DND-41 (cell line): Measurements from ENCODE around the gene CABS1.

Experiments
- ATAC-seq: fragments of 200-7000 bp; cut with Tn5 transposase; 3 replicates; pipeline ENCODE4 v1.9.1; 2021; ENCODE audit warnings: low read depth; ENCODE audit not compliant: insufficient read depth
- DNase-seq: peaks from one replicate; pipeline ENCODE4 v3.0.0-alpha.2; 2020
- H2AFZ ChIP-seq: 2 replicates; pipeline ENCODE4 v1.6.0; 2012; ENCODE audit warnings: low read depth, low read length
- H3K27ac ChIP-seq: 2 replicates; pipeline ENCODE4 v1.5.1; 2012; ENCODE audit warnings: low read length, inconsistent platforms
- H3K27me3 ChIP-seq: fragments of 200-600 bp; sonication (generic); 2 replicates; pipeline ENCODE4 v1.6.0; 2012; ENCODE audit warnings: low read length, mild to moderate bottlenecking, inconsistent platforms; ENCODE audit not compliant: insufficient read depth, poor library complexity
- H3K36me3 ChIP-seq: 2 replicates; pipeline ENCODE4 v1.5.1; 2012; ENCODE audit warnings: low read length, inconsistent platforms; ENCODE audit not compliant: insufficient read depth
- H3K4me1 ChIP-seq: 2 replicates; pipeline ENCODE4 v1.5.1; 2012; ENCODE audit warnings: mild to moderate bottlenecking, low read length; ENCODE audit not compliant: insufficient read depth
- H3K4me2 ChIP-seq: 2 replicates; pipeline ENCODE4 v1.6.0; 2012; ENCODE audit warnings: mild to moderate bottlenecking, moderate library complexity, low read length, inconsistent platforms; ENCODE audit not compliant: insufficient read depth
- H3K4me3 ChIP-seq, 2 experiments: fragments of 200-600 bp in 1 of 2; shearing (Covaris generic) in 1 of 2; 2 replicates each; pipeline ENCODE4 v1.5.1; 2012 to 2016; ENCODE audit warnings: inconsistent platforms in 2 of 2, low read length in 2 of 2, mild to moderate bottlenecking in 2 of 2, low read depth in 1 of 2, moderate library complexity in 1 of 2
- H3K79me2 ChIP-seq: 2 replicates; pipeline ENCODE4 v1.6.0; 2012; ENCODE audit warnings: low read length, inconsistent platforms; ENCODE audit not compliant: insufficient read depth
- H3K9ac ChIP-seq: 2 replicates; pipeline ENCODE4 v1.6.0; 2012; ENCODE audit warnings: low read depth, mild to moderate bottlenecking, inconsistent platforms, low read length, moderate library complexity
- H3K9me3 ChIP-seq: 2 replicates; pipeline ENCODE4 v1.5.1; 2012; ENCODE audit warnings: low read length, moderate library complexity, mild to moderate bottlenecking, inconsistent platforms; ENCODE audit not compliant: insufficient read depth, severe bottlenecking
- H4K20me1 ChIP-seq: 2 replicates; pipeline ENCODE4 v1.6.0; 2012; ENCODE audit warnings: low read length; ENCODE audit not compliant: insufficient read depth
- EZH2 ChIP-seq: IDR thresholded peaks from 3 replicates; pipeline ENCODE4 v1.6.1; 2012; ENCODE audit warnings: borderline replicate concordance, low read depth, mild to moderate bottlenecking, moderate library complexity, low read length, inconsistent platforms; ENCODE audit not compliant: severe bottlenecking
- TF ChIP-seq, protein P1 (sequence below): IDR thresholded peaks from 2 replicates; pipeline ENCODE4 v1.5.1; 2012; ENCODE audit warnings: borderline replicate concordance, low read length, moderate library complexity, mild to moderate bottlenecking; ENCODE audit not compliant: poor library complexity, severe bottlenecking; ENCODE audit errors: extremely low read depth

The CABS1 gene

DNA sequence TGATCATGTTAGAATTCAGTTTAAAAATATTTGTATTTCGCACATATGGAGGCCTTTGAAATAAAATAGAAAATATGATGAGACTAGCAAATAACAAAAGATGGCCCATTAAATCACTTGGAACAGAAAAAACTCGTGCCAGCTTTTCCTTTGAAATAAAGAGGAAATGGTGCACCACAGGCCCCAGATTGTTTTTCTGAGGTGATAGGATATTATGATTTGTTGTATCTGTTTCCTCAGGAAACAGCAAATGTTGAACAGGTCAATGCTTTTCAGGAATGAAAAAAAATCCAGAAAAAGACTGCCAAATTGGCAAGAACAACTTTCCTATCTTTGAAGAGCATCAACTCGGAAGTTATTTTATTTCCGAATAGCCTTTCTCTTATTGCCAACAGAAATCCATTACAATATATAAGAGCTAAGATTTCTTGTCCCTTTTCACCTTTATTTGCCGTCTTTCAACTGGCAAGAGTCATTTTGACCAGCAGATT is 48.0 kb downstream of the CABS1 start, which contains the start of gene SMR3B:
Gene SMR3B (plus strand): TSS at position 441 of the 491 bp plus-strand sequence. CDS start 1,380 bp downstream, outside the sequence.
- Histone ChIP-seq H3K79me2 (no peaks in the 10 kb centered on the region), H3K4me1 (no peaks in the 10 kb centered on the region), H3K9me3 (no peaks in the 10 kb centered on the region), H2AFZ (no peak within 1 kb of the TSS), H4K20me1 (no peaks in the 10 kb centered on the region), H3K4me3 (no peak within 1 kb of the TSS), H3K9ac (no peak within 1 kb of the TSS), H3K27ac (no peak within 1 kb of the TSS), H3K27me3 (no peaks in the 10 kb centered on the region), H3K36me3 (no peaks in the 10 kb centered on the region), H3K4me2 (no peak within 1 kb of the TSS)
- TF ChIP-seq, protein P1, sequence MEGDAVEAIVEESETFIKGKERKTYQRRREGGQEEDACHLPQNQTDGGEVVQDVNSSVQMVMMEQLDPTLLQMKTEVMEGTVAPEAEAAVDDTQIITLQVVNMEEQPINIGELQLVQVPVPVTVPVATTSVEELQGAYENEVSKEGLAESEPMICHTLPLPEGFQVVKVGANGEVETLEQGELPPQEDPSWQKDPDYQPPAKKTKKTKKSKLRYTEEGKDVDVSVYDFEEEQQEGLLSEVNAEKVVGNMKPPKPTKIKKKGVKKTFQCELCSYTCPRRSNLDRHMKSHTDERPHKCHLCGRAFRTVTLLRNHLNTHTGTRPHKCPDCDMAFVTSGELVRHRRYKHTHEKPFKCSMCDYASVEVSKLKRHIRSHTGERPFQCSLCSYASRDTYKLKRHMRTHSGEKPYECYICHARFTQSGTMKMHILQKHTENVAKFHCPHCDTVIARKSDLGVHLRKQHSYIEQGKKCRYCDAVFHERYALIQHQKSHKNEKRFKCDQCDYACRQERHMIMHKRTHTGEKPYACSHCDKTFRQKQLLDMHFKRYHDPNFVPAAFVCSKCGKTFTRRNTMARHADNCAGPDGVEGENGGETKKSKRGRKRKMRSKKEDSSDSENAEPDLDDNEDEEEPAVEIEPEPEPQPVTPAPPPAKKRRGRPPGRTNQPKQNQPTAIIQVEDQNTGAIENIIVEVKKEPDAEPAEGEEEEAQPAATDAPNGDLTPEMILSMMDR = no peak
- no peak for TF ChIP-seq EZH2
- no peak for ATAC-seq
- DNase-seq = no peak
